ENCODE results near the gene APBA2.
"Not testable (repeated sequence)": the region's sequence is repeated elsewhere in the genome, so short reads cannot be mapped to it uniquely, and the experiment has no call there.

DNA sequence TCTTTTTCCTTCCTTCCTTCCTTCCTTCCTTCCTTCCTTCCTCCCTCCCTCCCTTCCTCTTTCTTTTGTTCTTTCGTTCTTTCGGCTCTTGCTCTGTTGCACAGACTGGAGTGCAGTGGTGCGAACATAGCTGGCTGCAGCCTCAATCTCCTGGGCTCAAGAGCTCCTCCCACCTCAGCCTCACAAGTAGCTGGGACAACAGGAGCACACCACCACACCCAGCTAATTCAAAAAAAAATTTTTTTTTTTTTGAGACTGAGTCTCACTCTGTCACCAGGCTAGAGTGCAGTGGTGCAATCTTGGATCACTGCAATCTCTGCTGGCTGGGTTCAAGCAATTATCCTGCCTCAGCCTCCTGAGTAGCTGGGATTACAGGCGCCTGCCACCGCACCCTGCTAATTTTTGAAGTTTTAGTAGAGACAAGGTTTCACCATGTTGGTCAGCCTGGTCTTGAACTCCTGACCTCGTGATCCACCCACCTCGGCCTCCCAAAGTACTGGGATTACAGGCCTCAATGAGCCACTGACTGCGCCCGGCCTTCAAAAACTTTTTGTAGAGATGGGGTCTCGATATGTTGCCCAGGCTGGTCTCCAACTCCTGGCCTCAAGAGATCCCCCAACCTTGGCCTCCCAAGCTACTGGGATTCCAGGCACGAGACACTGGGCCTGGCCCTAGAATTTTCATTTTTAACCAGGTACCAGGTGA lies 24.0 kb upstream of the APBA2 start:
- TF ChIP-seq, protein P1, sequence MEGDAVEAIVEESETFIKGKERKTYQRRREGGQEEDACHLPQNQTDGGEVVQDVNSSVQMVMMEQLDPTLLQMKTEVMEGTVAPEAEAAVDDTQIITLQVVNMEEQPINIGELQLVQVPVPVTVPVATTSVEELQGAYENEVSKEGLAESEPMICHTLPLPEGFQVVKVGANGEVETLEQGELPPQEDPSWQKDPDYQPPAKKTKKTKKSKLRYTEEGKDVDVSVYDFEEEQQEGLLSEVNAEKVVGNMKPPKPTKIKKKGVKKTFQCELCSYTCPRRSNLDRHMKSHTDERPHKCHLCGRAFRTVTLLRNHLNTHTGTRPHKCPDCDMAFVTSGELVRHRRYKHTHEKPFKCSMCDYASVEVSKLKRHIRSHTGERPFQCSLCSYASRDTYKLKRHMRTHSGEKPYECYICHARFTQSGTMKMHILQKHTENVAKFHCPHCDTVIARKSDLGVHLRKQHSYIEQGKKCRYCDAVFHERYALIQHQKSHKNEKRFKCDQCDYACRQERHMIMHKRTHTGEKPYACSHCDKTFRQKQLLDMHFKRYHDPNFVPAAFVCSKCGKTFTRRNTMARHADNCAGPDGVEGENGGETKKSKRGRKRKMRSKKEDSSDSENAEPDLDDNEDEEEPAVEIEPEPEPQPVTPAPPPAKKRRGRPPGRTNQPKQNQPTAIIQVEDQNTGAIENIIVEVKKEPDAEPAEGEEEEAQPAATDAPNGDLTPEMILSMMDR (conservative IDR thresholded peaks at IDR 0.05; ENCODE audit: low read length) = not testable (repeated sequence)
- TF ChIP-seq EZH2phosphoT487 (IDR thresholded peaks at IDR 0.05; ENCODE audit: borderline replicate concordance) = not testable (repeated sequence)
